HG02588 (cell line): ENCODE data around the gene NTN1.
A peak's percentile ranks its signal among the peaks of the same experiment; 100 is the strongest.

Source experiments
- ATAC-seq: cut with Tn5 transposase; IDR thresholded peaks from one replicate; pipeline ENCODE4 v1.9.1; 2021; ENCODE audit warnings: mild to moderate bottlenecking, moderate library complexity; ENCODE audit not compliant: unreplicated experiment

The NTN1 gene

DNA sequence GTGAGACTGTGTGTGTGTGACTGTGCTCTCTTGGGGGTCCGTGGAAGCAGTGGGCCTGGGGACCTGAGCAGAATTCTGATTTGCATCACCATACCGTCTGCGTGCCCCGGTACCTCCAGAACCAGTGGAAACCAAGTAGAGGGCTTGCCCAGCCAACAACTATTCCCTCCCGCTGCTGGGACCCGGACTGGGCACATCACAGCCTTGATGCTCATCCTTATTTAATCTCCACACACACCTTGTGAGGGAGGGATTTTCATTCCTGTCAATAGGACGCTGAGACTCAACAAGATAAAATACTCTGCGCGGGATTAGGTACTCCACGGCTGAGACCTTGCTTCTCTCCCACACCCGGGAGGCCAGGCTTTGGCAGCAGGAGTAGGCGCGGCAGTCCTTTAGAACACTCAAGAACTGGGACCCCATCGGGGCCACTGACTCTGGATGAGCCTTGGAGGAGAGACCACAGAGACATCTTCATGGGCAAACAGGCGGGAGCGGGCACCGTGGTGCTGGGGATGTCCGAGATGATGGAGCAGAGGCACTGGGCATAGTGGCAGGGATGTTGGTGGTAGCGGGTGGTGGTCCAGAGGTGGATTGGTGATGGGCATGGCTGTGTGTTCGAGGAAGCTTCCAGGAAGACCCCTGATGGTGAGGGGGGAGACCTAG lies 208.0 kb downstream of the NTN1 start:
- no peak for ATAC-seq

DNA sequence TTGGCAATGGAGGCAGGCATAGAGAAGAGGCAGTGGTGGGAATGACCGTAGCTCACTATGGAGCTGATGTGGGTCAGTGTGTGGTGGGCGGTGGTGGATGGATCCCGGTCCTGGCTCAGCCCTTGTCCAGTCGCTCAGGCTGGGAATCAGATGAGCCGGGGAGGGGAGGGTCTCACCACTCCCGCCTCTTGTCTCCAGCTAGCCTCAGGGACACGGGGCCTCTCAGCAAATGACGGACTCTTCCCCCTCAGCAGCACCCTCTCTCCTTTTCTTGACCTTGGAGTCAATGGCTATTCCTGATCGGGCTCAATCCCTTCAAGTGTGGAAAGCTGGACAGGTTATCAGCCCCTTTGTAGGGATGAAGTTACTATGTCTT lies 208.5 kb downstream of the NTN1 start:
- ATAC-seq: no peak

- no peak for ATAC-seq
Measured at GRCh38 chr17:9230346-9230745, 209.0 kb downstream of the NTN1 start.

DNA sequence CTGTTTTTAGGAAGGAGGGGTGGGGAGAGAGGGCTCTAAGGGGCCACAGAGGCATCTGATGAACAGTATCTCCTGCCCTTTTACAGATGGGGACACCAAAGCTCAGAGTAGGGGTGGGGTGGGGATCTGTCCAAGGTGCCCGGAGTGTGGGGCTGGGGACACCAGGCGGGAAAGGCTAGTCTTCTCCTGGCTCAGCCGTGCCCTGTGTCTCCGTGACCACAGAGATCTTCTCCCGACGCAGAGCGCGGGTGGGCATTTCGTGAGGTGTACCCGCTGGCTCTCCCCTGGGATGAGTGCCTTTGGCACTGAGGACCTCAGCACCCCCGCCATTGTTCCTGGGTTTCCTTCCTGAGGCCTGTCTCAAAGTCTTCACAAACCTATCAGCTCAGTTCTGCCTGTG lies 209.6 kb downstream of the NTN1 start:
- ATAC-seq: no peak

- no peak for ATAC-seq
Measured at GRCh38 chr17:9231449-9232154, 210.3 kb downstream of the NTN1 start.

GRCh38 chr17:9232155-9232475 lies 210.8 kb downstream of the NTN1 start:
- no peak for ATAC-seq

DNA sequence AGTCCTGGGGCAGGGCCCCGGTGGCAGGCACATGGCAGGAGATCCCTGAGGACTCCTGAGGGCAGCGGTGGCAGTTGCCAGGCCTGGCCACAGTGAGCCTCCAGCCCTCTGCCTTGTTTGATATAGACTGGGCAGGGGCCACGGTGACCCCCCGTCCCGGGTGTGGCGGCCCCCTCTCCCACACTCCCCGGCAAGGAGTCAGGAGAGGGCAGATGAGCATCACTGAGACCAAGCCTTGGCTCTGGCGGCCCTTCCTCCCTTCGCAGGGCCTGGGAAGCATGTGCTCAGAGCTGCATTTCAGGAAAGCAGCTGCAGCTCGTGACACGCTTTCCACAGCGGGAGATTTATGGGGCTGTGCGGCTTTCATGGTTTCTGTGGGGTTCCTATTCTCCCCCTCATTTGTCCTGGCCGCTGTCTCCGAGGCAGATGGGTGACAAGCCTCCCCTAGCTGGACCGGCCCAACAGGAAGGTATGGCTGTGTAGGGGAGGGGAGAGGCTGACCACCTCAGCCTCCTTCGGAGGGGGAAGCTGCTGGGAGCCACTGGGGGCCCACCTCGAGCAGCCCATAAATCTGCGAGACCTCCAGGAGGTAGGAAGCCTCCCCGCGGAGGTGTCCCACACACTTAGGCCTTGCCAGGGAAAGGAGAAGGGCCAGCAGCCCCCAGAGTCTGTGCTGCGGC lies 211.4 kb downstream of the NTN1 start:
- ATAC-seq: no peak

DNA sequence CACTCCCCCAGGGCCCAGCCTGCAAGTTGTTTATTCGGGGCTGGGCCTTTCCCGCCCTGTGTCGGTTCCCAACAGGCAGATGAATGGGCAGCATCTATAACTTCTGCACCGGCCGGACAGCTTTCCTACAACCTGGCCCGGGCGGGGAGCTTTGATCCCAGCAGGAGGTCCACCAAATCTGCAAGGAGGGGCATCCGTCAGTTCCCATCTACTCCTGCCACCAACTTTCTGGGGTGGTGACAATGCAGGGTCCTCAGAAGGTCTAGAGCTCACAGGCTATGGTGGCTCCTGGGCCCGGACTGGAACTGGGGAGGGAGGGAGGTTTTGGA lies 211.9 kb downstream of the NTN1 start:
- no peak for ATAC-seq

- ATAC-seq: no peak
Measured at GRCh38 chr17:9233761-9234160, 212.5 kb downstream of the NTN1 start.

- no peak for ATAC-seq
Measured at GRCh38 chr17:9234389-9234945, 213.2 kb downstream of the NTN1 start.

DNA sequence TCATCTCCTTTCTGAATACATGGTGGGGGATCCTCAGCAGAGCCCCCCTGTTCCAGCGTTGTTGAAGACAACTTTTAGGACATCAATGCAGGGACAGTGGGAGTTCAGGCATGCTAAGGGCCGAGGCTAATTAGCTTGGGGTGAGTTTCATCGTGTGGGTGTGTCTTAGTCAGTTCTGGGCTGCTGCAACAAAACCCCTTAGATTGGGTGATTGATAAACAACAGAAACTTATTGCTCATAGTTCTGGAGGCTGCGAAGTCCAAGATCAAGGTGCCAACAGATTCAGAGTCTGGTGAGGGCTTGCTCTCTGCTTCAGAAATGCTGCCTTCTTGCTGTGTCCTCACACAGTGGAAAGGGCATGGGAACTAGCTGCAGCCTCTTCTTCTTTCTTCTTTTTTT lies 214.0 kb downstream of the NTN1 start:
- ATAC-seq: no peak

DNA sequence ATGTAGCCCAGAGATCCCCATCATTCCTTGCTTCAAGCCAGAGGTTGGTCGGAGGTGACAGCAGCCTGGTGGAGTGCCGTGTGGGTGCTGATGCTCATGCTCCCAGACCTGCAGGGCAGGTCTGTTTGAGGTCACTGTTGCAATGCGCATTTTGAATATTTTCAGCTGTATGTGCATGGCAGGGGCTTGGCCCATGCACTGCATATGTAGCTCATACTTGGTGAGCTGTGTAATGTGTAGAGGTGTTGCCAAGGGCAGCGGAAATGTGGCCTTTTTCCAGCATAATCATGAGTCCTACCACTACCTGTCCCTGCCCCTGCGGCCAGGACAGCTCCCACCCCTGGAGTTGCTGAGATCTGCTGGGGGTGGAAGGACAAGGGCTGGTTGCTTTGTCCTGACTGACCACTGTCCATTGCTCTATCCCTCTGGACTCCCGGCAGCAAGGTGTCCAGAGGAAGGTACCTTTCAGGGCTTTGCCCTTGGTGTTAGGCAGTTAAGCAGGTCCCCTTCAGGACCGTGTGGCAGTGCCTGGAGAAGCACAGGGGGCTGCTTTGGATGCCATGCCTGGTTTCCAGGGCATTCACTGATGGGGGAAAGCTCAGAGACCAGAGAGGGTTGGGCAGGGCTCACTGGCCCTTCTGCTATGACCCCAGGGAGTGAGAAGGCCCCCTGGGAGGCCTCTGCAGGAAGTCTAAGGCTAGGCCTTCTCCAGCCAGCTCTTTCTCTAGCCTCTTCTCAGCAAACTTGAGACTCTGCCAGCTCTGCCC lies 215.2 kb downstream of the NTN1 start:
- ATAC-seq: no peak

- no peak for ATAC-seq
Measured at GRCh38 chr17:9237053-9237410, 215.7 kb downstream of the NTN1 start.

- ATAC-seq: no peak
Measured at GRCh38 chr17:9237661-9238301, 216.5 kb downstream of the NTN1 start.

DNA sequence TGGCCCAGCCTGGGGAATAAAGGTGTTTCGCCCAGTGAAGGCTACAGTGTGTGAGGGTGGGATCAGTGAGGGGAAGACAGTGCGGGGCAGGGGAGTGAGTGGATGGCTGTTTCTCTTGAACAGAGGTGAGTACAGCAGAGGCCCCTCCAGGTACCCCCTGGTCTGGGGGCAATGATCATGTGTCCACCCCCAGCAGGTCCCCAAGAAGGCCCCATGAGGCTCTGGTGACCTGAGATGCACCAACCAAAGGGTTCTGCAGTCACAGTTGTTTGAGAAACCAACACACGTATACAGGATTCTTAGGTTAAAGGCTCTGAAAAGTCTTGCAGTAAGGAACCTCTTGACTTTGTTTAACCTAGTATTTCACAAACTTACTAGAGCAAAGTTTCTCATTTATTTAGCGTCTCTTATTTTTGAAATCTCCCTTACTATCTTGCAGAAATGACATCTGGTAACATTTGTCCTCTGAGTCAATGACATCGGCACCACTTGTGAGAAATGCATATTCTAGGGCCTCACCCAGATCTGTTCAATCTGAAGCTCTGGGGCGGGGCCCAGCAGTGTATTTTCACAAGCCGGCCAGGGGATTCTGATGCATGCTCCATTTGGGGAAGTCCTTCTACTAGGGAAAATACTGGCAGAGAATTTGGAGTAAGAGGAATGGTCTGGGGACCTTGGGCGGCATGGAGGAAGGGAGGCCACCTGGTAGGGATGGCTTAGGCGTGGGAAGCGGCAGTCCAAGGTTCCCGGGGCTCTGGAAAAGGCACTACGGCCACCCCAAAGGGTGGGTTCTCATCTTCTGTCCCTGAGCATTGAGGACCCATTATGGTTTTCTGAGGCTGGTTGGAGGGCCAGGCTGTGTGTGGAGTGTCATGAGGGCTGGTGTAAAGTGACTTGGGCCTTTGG lies 217.3 kb downstream of the NTN1 start:
- no peak for ATAC-seq

GRCh38 chr17:9239246-9239792 lies 218.0 kb downstream of the NTN1 start:
- ATAC-seq: no peak

DNA sequence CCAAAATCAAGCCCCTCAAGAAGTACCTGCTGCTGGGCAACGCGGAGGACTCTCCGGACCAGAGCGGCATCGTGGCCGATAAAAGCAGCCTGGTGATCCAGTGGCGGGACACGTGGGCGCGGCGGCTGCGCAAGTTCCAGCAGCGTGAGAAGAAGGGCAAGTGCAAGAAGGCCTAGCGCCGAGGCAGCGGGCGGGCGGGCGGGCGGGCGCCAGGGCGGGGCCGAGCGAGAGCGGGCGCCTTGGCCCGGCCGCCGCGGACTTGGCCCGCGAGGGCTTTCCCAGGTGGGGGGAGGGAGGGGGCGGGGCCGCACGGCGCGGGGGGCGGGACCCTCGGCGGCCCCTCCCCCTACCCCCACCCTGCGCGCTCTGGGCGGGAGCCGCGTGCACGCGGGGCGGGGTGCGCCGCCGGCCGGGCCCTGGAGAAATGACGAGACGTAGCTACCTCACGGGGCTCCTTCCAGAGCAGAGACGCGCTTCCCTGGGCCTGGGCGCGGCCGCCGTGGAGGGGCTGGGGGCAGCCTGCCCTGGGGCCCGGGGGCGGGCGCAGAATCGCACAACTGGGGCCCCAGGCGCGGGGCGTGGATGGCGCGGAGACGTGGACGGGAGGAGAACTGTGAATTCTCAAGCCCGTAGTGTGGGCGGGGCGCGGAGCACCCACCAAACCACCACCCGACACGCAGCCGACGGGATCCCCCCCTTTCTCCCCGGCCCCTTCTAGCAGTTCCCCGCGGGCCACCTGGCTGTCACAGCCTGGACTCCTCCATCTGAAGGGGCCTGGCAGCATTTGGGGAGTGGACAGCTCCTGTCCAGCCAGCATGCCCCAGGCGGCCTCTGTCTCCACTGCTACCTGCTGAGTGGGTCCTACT lies 218.7 kb downstream of the NTN1 start:
- ATAC-seq: peak; percentile 53

DNA sequence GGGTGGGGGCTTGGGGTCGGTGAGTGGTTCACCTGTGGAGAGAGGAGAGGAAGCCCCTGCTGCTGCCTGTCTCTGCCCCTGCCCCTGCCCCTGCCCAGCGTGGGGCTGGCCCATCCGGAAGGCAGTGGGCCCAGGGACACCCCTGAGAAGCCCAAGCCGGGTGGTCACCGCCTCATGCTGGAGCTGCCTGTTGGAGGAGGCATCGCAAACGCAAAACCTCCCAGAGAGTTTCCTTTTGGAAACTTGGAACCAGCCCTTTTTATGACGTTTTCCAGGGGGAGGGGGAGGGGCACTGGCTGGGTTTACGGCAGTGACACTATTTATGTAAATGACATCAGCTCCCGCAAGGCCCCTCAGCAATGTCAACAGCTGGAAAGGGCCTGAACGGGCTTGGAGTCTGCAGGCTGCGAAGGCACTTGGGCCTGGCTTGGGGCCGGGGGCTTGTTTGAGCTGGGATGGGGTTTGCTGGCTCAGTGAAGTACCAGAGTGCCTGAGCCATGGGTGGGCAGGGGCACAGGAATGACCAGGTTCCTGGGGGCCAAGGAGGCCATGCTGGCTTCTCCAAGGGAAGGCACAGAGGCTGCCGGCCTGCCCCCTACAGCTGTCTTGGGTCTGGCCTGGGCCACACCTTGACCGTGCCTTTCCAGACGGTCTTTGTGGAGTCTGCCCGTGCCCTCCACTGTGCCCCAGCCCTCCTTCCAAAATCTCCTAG lies 219.5 kb downstream of the NTN1 start:
- no peak for ATAC-seq
